Fibroblast of pulmonary artery (primary cell): ENCODE results near the gene CPLX1.

Experiments
- DNase-seq: peaks from one replicate; pipeline ENCODE4 v3.0.0-alpha.2; 2010; ENCODE audit warnings: low read depth
- H3K4me3 ChIP-seq: replicated peaks from 2 replicates; pipeline ENCODE4 v1.5.1; 2011; ENCODE audit warnings: low read depth, mild to moderate bottlenecking, control low read depth, low read length, moderate library complexity
- CTCF ChIP-seq: IDR thresholded peaks from 2 replicates; pipeline ENCODE4 v1.5.1; 2011; ENCODE audit warnings: mild to moderate bottlenecking, control low read depth, low read length, inconsistent platforms; ENCODE audit errors: missing control alignments

Gene CPLX1

GRCh38 chr4:748461-748860 lies 77.5 kb downstream of the CPLX1 start:
- H3K4me3 ChIP-seq: no peak overlapping the region
- no peak for DNase-seq
- TF ChIP-seq CTCF: no peak

GRCh38 chr4:747546-748170 lies 78.3 kb downstream of the CPLX1 start:
- TF ChIP-seq CTCF: no peak
- DNase-seq: no peak
- H3K4me3 ChIP-seq: no peak overlapping the region

- H3K4me3 ChIP-seq: no peak overlapping the region
- no peak for TF ChIP-seq CTCF
- no peak for DNase-seq
These were observed 81.6 kb downstream of the CPLX1 start for GRCh38 chr4:744212-744841.

- no peak for TF ChIP-seq CTCF
- no peak overlapping the region for H3K4me3 ChIP-seq
- no peak for DNase-seq
These were observed 82.3 kb downstream of the CPLX1 start for GRCh38 chr4:743463-744211.

- DNase-seq: peak; percentile 66
- TF ChIP-seq CTCF: peak; percentile 84
- no peak overlapping the region for H3K4me3 ChIP-seq
These were observed 83.1 kb downstream of the CPLX1 start for GRCh38 chr4:742742-743311.

- DNase-seq: no peak
- no peak for TF ChIP-seq CTCF
- no peak overlapping the region for H3K4me3 ChIP-seq
These were observed 83.7 kb downstream of the CPLX1 start for GRCh38 chr4:742096-742741.
